Stimulated activated CD4-positive, alpha-beta T cell treated with anti-CD3 and anti-CD28 coated beads, TNF-alpha, amount 100 ng/mL, for 48 hours (primary cell): ENCODE data around the gene SGIP1.

Experiments used
- DNase-seq, 3 donors: peaks; one replicate each; pipeline ENCODE4 v3.0.0-alpha.2; 2020; ENCODE audit warnings: low read depth in 3 of 3

Gene SGIP1

GRCh38 chr1:66533804-66534740 is at the start of gene SGIP1:
Gene SGIP1 (plus strand): TSS chr1:66534153. CDS start chr1:66534359, 206 bp downstream.
- DNase-seq: no peak

- no peak for DNase-seq
Observed at GRCh38 chr1:66489151-66489550, 44.8 kb upstream of the SGIP1 start.

GRCh38 chr1:66489972-66490601 is 43.9 kb upstream of the SGIP1 start:
- DNase-seq: no peak

DNA sequence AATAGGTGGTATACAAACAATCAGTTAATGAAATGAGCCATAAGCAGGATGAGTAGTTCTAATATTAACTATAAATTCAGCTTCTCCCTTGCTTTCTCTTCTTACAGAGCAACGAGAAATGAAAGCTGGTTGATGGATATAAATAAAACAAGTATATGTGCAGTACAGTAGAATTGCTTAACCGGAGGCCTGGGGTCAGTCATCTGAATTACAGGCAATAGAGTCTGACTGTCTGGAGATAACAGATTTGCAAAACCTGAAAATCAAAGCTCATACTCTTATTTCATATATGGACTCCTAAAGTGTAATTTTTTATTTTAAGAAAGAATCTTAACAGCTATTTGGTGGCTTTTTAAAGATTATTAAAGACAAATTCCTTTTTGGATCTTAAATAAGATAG is 43.1 kb upstream of the SGIP1 start:
- DNase-seq: no peak

DNA sequence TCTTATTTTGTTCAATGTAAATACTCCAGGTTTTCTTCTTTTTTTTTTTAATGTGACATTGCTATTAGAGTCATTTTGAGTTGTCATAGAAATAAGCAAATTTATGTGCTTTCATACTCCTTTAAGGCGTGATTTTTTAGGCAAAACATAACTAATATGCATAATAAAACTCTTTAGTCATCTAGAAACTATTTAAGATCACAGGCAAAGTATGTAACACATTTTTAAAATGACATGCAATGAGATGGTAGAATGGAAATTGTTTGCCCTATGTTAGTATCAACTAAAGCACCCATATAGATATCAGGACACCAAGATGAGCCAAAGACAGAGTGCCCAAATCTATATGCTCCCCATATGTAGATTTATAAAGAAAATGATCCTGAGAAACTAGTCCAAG is 41.5 kb upstream of the SGIP1 start:
- no peak for DNase-seq

GRCh38 chr1:66493731-66494130 is 40.2 kb upstream of the SGIP1 start:
- DNase-seq: no peak

GRCh38 chr1:66494482-66494881 is 39.5 kb upstream of the SGIP1 start:
- DNase-seq: no peak

DNA sequence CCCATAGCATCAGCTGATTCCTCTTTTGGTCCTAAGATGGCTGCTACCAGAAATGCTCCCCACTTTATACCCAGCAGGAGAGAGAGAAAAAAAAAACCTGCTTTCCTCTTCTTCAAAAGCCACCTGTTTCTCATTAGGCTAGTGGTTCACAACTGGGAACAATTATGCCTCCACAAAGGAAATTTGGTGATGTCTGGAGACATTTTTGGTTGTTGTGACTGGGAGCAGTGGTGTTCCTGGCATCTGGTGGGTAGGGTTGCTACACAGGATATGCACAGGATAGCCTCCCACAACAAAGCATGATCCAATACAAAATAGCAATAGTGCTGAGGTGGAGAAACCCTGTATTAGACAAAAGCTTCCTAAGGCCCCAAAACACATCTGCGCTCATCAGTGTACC is 38.5 kb upstream of the SGIP1 start:
- DNase-seq: no peak

GRCh38 chr1:66497910-66498309 is 36.0 kb upstream of the SGIP1 start:
- DNase-seq: no peak

DNA sequence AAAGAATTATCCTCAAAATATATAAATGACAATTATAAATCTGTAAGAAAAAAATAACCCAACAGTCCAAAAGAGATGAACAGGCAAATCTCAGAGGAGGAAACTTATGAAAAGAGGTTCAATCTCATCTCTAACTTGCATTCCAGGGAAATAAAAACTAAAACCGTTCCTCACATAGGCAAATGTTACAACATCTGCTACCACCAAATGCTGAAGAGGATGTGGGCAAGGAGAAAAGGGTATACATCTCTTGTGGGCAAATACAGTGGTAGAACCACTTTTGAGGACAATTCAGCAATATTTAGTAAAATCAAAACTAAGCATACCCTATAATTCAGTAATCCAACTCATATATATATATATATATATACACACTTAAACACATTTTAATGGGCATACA is 33.7 kb upstream of the SGIP1 start:
- no peak for DNase-seq

DNA sequence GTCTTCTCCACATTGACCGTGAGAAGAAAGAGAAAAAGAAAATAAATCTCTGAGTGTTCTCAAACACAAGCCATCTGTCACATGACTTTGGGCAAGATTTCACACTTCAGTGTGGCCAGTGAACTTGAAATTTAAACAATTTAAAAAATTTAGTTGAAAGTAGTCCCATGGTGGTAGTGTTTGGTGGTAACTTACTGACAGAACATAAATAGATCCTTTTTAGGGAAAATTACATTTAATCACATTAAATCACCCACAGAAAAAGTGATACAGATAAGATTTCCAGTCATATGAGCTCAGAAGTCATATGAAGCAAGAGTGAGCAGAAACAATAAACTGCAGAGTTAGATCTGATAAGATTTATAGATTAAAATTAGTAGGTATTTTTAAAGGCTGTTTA is 31.9 kb upstream of the SGIP1 start:
- DNase-seq: no peak

- peak; percentile 2 to 20 (median 5) for DNase-seq
Observed at GRCh38 chr1:66503841-66504470, 30.0 kb upstream of the SGIP1 start.

DNA sequence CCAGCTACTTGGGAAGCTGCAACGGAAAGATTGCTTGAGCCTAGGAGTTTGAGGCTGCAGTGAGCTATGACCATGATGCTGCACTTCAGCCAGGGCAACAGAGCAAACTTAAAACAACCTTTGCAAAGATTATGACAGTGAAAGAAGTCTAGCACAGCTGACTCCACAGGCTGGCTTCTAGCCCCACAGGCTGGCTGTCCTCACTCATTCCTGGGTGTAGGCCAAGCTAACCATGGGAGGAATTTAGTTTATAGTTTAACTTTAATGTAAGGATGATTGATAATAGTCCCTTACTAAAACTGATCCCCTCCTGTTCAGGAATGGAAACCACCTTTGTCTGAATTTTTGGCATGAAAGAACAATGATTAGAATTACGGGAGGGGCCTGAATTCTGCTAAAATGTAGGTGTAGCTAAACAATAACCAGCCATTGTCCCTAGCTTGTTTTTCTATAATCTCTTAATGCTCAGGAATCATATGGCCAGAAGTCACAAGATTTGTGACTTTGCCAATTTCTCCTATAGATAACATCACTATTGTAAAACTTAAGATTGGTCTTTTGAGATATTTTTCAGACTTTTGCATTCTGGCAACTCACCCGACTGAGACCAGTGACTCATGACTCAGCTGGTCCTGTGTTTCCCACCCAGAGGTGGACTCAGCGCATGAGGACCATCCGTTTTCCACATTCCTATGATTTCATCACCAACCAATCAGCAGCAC is 28.1 kb upstream of the SGIP1 start:
- DNase-seq: no peak

GRCh38 chr1:66506393-66506687 is 27.6 kb upstream of the SGIP1 start:
- DNase-seq: no peak

DNA sequence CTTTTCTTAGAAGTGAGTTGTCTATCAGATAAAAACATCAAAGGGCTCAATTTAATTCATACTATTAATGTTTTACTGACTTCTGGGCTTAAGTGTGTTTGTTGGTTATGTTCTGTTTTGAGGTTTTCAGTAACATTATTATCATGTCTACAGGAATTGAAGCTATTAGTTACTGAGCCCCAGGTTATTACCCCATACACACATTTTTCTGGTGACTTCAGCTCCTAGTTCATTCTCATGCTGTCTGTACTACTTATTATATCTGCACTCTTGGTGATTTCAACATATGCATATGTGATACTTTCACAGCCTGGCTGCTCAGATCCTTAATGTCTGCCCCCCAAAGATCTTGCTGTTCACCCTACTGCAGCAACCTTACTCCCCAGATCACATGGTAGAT is 27.0 kb upstream of the SGIP1 start:
- no peak for DNase-seq

- no peak for DNase-seq
Observed at GRCh38 chr1:66510407-66510806, 23.5 kb upstream of the SGIP1 start.

DNA sequence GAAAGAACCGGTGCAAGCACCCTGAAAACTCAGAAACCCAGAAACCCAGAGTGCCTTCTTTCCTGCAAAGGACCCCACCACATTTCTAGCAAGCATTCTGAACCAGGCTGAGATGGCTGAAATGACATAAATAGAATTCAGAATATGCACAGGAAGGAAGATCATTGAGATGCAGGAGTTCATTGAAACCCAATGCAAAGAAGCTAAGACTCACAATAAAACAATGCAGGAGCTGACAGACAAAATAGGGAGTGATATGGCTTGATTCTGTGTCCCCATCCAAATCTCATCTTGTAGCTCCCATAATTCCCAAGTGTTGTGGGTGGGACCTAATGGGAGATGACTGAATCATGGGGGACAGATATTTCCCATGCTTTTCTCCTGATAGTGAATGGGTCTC is 22.8 kb upstream of the SGIP1 start:
- DNase-seq: no peak

GRCh38 chr1:66517959-66518358 is 16.0 kb upstream of the SGIP1 start:
- DNase-seq: no peak

DNA sequence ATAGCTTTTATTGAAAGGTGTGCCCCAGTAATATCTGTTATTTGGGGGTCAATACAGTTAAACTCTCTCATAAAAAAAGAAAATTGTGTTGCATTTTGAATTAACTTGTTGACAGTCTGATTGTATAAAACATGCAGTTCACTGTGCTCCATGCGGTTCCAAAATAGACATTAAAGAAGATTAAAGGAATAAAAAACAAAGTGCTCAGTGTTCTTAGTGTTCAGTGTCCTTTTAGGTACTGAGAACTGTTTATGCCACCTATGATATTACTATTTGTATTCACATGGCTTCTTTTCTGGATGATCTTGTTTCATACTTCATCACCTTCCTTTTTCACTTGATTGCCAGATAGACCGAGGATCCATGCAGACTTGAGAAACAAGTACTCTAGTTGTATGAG is 15.3 kb upstream of the SGIP1 start:
- no peak for DNase-seq

DNA sequence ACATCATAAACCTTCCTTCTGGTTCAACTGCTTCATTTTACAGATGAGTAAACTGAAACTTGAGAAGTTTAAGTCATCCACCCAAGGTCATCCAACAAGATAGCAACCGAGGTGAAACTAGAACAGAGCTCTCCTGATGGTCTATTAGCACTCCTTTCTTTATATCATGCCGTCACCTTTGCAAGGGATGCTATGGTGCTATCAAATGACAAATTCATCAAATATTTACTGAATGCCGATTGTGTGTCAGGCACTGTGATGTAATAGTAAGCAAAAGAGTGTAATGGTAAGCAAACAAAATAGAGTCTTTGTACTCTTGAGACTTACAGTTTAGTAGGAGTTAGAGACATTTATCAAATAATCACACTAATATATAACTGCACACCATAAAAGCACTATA is 14.0 kb upstream of the SGIP1 start:
- no peak for DNase-seq

DNA sequence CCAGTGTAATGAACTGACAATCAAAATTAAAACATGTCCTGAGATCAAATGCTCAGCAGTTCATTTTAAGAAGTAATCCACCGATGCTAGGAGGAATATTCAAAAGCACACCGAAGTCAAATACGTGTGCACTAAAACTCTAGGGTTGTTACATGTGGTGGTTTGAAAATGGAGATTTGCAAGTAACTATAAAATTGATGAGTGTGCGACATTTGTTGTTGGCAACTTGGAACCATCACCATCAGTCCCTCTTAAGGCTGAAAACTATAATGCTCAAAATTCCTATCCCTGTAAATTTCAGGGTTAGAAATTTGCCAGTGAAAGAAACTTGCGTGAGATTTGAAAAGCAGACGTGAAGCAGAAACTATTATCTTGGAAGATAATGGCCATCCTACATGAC is 13.3 kb upstream of the SGIP1 start:
- DNase-seq: no peak

DNA sequence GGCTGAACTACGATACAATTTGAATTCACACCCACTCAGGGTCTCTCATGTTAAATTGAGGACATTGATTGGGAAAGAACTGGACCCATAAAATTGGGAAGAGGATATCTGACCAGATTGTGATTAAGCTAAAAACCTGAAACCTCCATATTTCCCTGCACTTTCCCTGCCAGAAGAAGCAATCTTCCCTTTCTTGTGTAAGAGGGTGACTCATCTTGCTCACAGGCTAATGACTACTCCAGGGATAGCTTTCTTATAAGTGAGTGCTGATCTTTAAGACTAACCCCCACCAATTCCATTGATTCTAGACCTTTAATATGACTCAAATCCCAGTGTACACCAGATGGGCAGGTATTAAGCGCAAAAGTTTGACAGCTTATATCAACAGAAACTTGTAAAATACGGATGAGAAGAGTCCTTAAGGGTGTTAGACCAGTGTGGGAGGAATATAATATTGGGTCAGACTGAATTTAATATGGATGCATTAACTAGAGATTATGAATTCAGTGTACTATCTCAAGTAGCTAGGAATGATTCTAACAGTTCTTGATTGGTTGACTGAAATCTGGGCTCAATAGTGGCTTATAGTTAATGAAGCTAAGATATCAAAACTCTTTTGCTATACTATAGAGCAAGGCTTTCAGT is 12.1 kb upstream of the SGIP1 start:
- DNase-seq: no peak
